ENCODE results near the gene HMCN1.

- no peak for TF ChIP-seq CTCF (IDR thresholded peaks at IDR 0.05)
- no peak for TF ChIP-seq POLR2A (IDR thresholded peaks at IDR 0.05)
Measured at GRCh38 chr1:185996211-185996610, 262.0 kb downstream of the HMCN1 start.

Measured in lower leg skin (tissue), 3 donors.